ENCODE results near the gene NME1. TPM values are rescaled to one million over a fixed set of nuclear protein-coding genes. Genes with fewer than 3 reads are reported as not detected.

NME1 gene
- total and polyA plus RNA-seq, 9 of the 15 experiments (the other 6 are each of a cell fraction or from before 2014, with no cell fraction given), result 449 to 1,588 (median 604) TPM

DNA sequence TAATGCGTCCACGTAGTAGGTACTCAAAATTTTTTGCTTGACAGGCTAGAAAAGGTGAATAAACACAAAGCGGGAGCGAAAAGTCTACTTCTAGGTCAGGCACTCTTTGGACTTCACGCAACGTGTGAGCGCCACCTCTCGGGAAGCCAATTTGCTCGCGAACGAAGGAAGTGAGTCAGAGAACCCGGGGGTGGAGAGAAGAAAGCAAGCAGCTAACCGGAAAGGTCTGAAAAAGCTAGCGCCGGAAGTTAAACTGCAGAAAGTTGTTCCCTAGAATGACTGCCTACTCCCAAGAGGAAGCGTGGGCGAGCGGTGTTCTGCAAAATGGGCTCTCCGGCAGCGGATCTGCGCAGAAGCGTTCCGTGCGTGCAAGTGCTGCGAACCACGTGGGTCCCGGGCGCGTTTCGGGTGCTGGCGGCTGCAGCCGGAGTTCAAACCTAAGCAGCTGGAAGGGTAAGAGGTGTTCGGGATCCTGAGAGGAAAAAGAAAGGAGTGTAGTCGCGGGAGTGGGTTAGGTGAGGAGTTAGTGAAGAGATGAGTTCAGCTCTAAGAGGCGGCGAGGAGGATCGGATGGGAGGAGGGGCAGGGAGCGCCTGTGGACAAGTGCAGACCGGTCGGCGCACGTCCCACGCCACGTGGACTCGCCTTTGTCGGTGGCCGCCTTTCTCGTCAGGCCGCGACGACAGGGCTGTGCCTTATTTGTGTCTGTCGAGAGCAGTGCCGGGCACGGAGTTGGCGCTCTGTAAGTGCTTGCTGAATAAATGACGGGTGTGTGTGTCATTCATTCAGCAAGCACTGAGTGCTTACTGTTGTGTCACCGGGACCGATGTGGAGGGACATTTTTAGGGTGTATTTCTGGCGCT lies at the start of gene NME1 (continued):
- TF ChIP-seq SPI1 (IDR thresholded peaks at IDR 0.05; ENCODE audit: borderline replicate concordance, low read depth, low read length) (peak; percentile 75), BACH1 (tag; IDR thresholded peaks at IDR 0.05) (no peak; the same call in 1 of the 2 replicates), RCOR1 (IDR thresholded peaks at IDR 0.05; ENCODE audit: borderline replicate concordance in 1 of 2, low read depth in 2 of 2, low read length in 2 of 2) (peak; percentile 54 to 84; a peak in 3 of 4 replicates), SIN3A (IDR thresholded peaks at IDR 0.05; ENCODE audit: borderline replicate concordance in 2 of 2, control insufficient read depth in 1 of 2, low read depth in 2 of 2, low read length in 2 of 2) (peak; percentile 99), HDGF (IDR thresholded peaks at IDR 0.05) (no peak), JUNB (CRISPR knock-in tag; conservative IDR thresholded peaks at IDR 0.05) (0 out of 2 replicates have a peak, but pooled peaks have one; percentile 42), SRSF3 (IDR thresholded peaks at IDR 0.05; ENCODE audit: insufficient read depth, low read length) (no peak), TBL1XR1 (IDR thresholded peaks at IDR 0.05; ENCODE audit: low read length in 2 of 2) (peak; percentile 90 to 95; a peak in 3 of 4 replicates), SMAD1 (IDR thresholded peaks at IDR 0.05; ENCODE audit: low read depth, low read length, partially characterized antibody) (peak; percentile 84), E2F3 (CRISPR knock-in tag; IDR thresholded peaks at IDR 0.05) (no peak), CREM (IDR thresholded peaks at IDR 0.05; ENCODE audit: low read depth) (peak; percentile 93), MXI1 (IDR thresholded peaks at IDR 0.05; ENCODE audit: low read depth, low read length) (peak; percentile 98), ZKSCAN3 (CRISPR knock-in tag; IDR thresholded peaks at IDR 0.05) (no peak), BRD4 (IDR thresholded peaks at IDR 0.05) (no peak; the same call in 1 of the 2 replicates), XRCC5 (IDR thresholded peaks at IDR 0.05; ENCODE audit: low read depth, low read length) (peak; percentile 100), DIDO1 (tag; IDR thresholded peaks at IDR 0.05; ENCODE audit: low read depth) (peak; percentile 96)
- TF ChIP-seq, protein P1, sequence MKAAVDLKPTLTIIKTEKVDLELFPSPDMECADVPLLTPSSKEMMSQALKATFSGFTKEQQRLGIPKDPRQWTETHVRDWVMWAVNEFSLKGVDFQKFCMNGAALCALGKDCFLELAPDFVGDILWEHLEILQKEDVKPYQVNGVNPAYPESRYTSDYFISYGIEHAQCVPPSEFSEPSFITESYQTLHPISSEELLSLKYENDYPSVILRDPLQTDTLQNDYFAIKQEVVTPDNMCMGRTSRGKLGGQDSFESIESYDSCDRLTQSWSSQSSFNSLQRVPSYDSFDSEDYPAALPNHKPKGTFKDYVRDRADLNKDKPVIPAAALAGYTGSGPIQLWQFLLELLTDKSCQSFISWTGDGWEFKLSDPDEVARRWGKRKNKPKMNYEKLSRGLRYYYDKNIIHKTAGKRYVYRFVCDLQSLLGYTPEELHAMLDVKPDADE (conservative IDR thresholded peaks at IDR 0.05; ENCODE audit: control insufficient read depth, low read depth, low read length), result peak; percentile 96
- TF ChIP-seq, protein P2, sequence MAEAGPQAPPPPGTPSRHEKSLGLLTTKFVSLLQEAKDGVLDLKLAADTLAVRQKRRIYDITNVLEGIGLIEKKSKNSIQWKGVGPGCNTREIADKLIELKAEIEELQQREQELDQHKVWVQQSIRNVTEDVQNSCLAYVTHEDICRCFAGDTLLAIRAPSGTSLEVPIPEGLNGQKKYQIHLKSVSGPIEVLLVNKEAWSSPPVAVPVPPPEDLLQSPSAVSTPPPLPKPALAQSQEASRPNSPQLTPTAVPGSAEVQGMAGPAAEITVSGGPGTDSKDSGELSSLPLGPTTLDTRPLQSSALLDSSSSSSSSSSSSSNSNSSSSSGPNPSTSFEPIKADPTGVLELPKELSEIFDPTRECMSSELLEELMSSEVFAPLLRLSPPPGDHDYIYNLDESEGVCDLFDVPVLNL (CRISPR knock-in tag; IDR thresholded peaks at IDR 0.05; ENCODE audit: low read depth), result peak; percentile 72
- TF ChIP-seq, protein P3, sequence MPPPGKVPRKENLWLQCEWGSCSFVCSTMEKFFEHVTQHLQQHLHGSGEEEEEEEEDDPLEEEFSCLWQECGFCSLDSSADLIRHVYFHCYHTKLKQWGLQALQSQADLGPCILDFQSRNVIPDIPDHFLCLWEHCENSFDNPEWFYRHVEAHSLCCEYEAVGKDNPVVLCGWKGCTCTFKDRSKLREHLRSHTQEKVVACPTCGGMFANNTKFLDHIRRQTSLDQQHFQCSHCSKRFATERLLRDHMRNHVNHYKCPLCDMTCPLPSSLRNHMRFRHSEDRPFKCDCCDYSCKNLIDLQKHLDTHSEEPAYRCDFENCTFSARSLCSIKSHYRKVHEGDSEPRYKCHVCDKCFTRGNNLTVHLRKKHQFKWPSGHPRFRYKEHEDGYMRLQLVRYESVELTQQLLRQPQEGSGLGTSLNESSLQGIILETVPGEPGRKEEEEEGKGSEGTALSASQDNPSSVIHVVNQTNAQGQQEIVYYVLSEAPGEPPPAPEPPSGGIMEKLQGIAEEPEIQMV (tag; conservative IDR thresholded peaks at IDR 0.05; ENCODE audit: low read depth), result no peak
- TF ChIP-seq, protein P4, sequence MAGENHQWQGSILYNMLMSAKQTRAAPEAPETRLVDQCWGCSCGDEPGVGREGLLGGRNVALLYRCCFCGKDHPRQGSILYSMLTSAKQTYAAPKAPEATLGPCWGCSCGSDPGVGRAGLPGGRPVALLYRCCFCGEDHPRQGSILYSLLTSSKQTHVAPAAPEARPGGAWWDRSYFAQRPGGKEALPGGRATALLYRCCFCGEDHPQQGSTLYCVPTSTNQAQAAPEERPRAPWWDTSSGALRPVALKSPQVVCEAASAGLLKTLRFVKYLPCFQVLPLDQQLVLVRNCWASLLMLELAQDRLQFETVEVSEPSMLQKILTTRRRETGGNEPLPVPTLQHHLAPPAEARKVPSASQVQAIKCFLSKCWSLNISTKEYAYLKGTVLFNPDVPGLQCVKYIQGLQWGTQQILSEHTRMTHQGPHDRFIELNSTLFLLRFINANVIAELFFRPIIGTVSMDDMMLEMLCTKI (IDR thresholded peaks at IDR 0.05; ENCODE audit: partially characterized antibody), result no peak
- TF ChIP-seq, protein P5, sequence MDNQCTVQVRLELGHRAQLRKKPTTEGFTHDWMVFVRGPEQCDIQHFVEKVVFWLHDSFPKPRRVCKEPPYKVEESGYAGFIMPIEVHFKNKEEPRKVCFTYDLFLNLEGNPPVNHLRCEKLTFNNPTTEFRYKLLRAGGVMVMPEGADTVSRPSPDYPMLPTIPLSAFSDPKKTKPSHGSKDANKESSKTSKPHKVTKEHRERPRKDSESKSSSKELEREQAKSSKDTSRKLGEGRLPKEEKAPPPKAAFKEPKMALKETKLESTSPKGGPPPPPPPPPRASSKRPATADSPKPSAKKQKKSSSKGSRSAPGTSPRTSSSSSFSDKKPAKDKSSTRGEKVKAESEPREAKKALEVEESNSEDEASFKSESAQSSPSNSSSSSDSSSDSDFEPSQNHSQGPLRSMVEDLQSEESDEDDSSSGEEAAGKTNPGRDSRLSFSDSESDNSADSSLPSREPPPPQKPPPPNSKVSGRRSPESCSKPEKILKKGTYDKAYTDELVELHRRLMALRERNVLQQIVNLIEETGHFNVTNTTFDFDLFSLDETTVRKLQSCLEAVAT (IDR thresholded peaks at IDR 0.05), result peak; percentile 87 to 88

Data from K562 (cell line).